Smooth muscle cell (in vitro differentiated cells): Measurements from ENCODE around the gene LMCD1. TPM values are rescaled to one million over a fixed set of nuclear protein-coding genes. Genes with fewer than 3 reads are reported as not detected.

Experiments used
- DNase-seq: peaks from one replicate; lab custom pipeline; 2025; ENCODE audit not compliant: unreplicated experiment; lab: John Stamatoyannopoulos, UW
- H2AFZ ChIP-seq: fragments of 200-600 bp; sonication (generic); 2 replicates; pipeline ENCODE4 v1.6.0; 2016; ENCODE audit warnings: antibody characterized with exemption, low read depth, mild to moderate bottlenecking
- H3F3A ChIP-seq: fragments of 200-600 bp; sonication (generic); 2 replicates; pipeline ENCODE4 v1.6.0; 2017; ENCODE audit warnings: antibody characterized with exemption, low read depth
- H3K27ac ChIP-seq: fragments of 200-600 bp; sonication (generic); 2 replicates; pipeline ENCODE4 v1.5.1; 2016; ENCODE audit warnings: low read depth, mild to moderate bottlenecking
- H3K27me3 ChIP-seq: fragments of 200-600 bp; sonication (generic); 2 replicates; pipeline ENCODE4 v1.6.1; 2016; ENCODE audit warnings: low read depth, mild to moderate bottlenecking
- H3K36me3 ChIP-seq: fragments of 200-600 bp; sonication (generic); 2 replicates; pipeline ENCODE4 v1.5.1; 2016; ENCODE audit warnings: low read depth
- H3K4me1 ChIP-seq: fragments of 200-600 bp; sonication (generic); 2 replicates; pipeline ENCODE4 v1.5.1; 2016; ENCODE audit warnings: low read depth
- H3K4me2 ChIP-seq: fragments of 200-600 bp; sonication (generic); 2 replicates; pipeline ENCODE4 v1.6.0; 2016; ENCODE audit warnings: mild to moderate bottlenecking
- H3K4me3 ChIP-seq: fragments of 200-600 bp; sonication (generic); 2 replicates; pipeline ENCODE4 v1.5.1; 2016; ENCODE audit warnings: mild to moderate bottlenecking
- H3K79me2 ChIP-seq: fragments of 200-600 bp; sonication (generic); 2 replicates; pipeline ENCODE4 v1.6.0; 2016; ENCODE audit warnings: low read depth, mild to moderate bottlenecking
- H3K9ac ChIP-seq: fragments of 200-600 bp; sonication (generic); 2 replicates; pipeline ENCODE4 v1.6.0; 2016; ENCODE audit warnings: low read depth
- H3K9me3 ChIP-seq: fragments of 200-600 bp; sonication (generic); replicated peaks from 2 replicates; pipeline ENCODE4 v1.5.1; 2016; ENCODE audit warnings: low read depth
- H4K20me1 ChIP-seq: fragments of 200-600 bp; sonication (generic); 2 replicates; pipeline ENCODE4 v1.6.0; 2016; ENCODE audit warnings: low read depth
- WGBS: methylation state at CpG from one replicate; pipeline ENCODE4 v1.1.7; 2016; ENCODE audit warnings: low lambda C conversion rate; 5-methylcytosine and 5-hydroxymethylcytosine counted together
- polyA plus RNA-seq: library from polyadenylated mRNA; unstranded; fragments of >200 nt; fragmentation: Nextera tagmentation; extraction: Ambion mirVana; gene quantifications from 2 replicates; pipeline ENCODE4 v1.2.1, GENCODE V29; 2016
- total RNA-seq: library from RNA; depleted of rRNA; stranded (reverse); fragments of >200 nt; gene quantifications from 2 replicates; pipeline ENCODE4 v1.2.3, GENCODE V29; 2014
- TF ChIP-seq, protein P1 (sequence below): fragments of 200-600 bp; sonication (generic); IDR thresholded peaks from 2 replicates; pipeline ENCODE4 v1.5.1; 2017; ENCODE audit warnings: borderline replicate concordance, mild to moderate bottlenecking, antibody characterized with exemption; ENCODE audit not compliant: insufficient read depth, poor library complexity, severe bottlenecking

LMCD1 gene
- total and polyA plus RNA-seq, 2 experiments from 2014 or later, result 187 to 524 TPM

DNA sequence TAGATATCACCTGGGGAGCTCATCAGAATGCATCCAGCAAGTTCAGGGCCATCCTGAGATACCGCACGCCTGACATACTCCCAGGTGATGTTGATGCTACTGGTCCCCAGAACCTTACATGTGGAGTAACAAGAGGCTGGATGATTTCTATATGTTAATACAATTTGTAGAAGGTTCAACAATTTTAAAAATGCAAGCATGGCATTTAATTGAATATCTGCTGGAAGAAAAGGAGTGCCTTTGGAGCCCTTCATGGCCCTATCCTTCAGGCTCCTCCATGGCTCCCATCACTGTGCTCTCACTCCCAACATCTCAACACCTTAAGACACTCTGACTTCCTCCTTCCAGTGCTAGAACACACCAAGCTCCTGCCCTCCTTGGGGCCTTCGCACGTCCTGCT lies 36.6 kb downstream of the LMCD1 start:
- Histone ChIP-seq H3K4me1 (no peaks in the 10 kb centered on the region), H3F3A (peaks cover 59% of the 10 kb centered on the region), H3K27me3 (no peaks in the 10 kb centered on the region), H3K79me2 (peaks cover 26% of the 10 kb centered on the region), H2AFZ (no peak overlapping the region), H3K36me3 (peaks cover 16% of the 10 kb centered on the region), H3K27ac (peak overlapping the region; percentile 97), H4K20me1 (peaks cover 89% of the 10 kb centered on the region), H3K9me3 (no peaks in the 10 kb centered on the region), H3K9ac (no peak overlapping the region), H3K4me2 (peak overlapping the region; percentile 61), H3K4me3 (no peak overlapping the region)
- TF ChIP-seq, protein P1, sequence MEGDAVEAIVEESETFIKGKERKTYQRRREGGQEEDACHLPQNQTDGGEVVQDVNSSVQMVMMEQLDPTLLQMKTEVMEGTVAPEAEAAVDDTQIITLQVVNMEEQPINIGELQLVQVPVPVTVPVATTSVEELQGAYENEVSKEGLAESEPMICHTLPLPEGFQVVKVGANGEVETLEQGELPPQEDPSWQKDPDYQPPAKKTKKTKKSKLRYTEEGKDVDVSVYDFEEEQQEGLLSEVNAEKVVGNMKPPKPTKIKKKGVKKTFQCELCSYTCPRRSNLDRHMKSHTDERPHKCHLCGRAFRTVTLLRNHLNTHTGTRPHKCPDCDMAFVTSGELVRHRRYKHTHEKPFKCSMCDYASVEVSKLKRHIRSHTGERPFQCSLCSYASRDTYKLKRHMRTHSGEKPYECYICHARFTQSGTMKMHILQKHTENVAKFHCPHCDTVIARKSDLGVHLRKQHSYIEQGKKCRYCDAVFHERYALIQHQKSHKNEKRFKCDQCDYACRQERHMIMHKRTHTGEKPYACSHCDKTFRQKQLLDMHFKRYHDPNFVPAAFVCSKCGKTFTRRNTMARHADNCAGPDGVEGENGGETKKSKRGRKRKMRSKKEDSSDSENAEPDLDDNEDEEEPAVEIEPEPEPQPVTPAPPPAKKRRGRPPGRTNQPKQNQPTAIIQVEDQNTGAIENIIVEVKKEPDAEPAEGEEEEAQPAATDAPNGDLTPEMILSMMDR, result no peak
- 91% methylated on average over 4 of the region's 4 CpGs for WGBS
- DNase-seq, result no peak

DNA sequence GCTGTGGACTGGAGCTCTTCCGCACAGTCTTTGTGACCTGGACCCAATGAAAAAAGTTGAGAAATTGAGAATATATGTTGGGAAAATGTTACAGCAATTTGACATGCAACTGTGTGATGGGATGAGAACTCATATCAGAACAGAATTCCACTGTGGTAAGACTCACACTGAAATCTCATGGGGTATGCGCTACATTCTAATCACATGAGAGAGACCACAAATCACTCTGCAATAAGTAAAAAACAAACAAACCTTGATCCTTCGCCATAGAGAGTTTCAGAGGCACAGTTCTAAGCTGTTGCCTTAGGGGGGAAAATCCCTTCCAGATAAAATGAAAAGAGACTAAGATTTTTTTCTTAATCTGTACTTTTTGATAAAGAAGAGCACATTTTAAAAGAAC lies 37.3 kb downstream of the LMCD1 start:
- H3K4me1 ChIP-seq, result no peaks in the 10 kb centered on the region
- no peak for DNase-seq
- WGBS, result 25% methylated on average over 3 of the region's 3 CpGs
- no peaks in the 10 kb centered on the region for H3K27me3 ChIP-seq
- peak overlapping the region; percentile 97 for H3K27ac ChIP-seq
- peaks cover 16% of the 10 kb centered on the region for H3K36me3 ChIP-seq
- no peak overlapping the region for H2AFZ ChIP-seq
- H3K9me3 ChIP-seq, result no peaks in the 10 kb centered on the region
- peak overlapping the region; percentile 88 for H3K9ac ChIP-seq
- peaks cover 89% of the 10 kb centered on the region for H4K20me1 ChIP-seq
- TF ChIP-seq, protein P1, result no peak
- peaks cover 53% of the 10 kb centered on the region for H3F3A ChIP-seq
- peak overlapping the region; percentile 61 for H3K4me2 ChIP-seq
- no peak overlapping the region for H3K4me3 ChIP-seq
- H3K79me2 ChIP-seq, result peaks cover 19% of the 10 kb centered on the region

- no peak for DNase-seq
- no peaks in the 10 kb centered on the region for H3K4me1 ChIP-seq
- TF ChIP-seq, protein P1, result no peak
- 19% methylated on average over 7 of the region's 7 CpGs for WGBS
- H3K27me3 ChIP-seq, result no peaks in the 10 kb centered on the region
- peaks cover 16% of the 10 kb centered on the region for H3K79me2 ChIP-seq
- H3K27ac ChIP-seq, result peak overlapping the region; percentile 97
- peaks cover 16% of the 10 kb centered on the region for H3K36me3 ChIP-seq
- H3F3A ChIP-seq, result peaks cover 52% of the 10 kb centered on the region
- peak overlapping the region; percentile 61 for H3K4me2 ChIP-seq
- H3K9me3 ChIP-seq, result no peaks in the 10 kb centered on the region
- H3K4me3 ChIP-seq, result no peak overlapping the region
- H4K20me1 ChIP-seq, result peaks cover 85% of the 10 kb centered on the region
- H3K9ac ChIP-seq, result peak overlapping the region; percentile 88
- no peak overlapping the region for H2AFZ ChIP-seq
These were observed 37.8 kb downstream of the LMCD1 start for GRCh38 chr3:8539419-8539818.

DNA sequence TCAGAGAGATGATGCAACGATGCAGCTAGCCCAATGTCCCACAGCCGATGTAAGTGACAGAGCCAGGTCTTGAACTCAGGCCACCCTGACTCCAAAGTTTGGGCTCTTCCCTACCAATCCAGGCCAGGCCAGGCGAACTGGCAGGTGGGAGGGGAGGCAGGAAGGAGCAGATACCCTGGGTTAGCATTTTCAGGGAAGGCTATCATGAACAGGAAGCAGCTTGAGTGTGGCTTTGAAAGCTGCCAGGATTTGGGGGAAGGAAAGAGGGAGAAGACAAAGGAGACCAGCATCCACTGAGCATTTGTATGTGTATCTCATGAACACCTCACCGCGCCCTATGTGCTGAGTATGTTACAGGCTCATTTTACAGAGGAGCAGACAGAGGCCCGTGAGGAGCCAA lies 38.8 kb downstream of the LMCD1 start:
- Histone ChIP-seq H3K4me3 (no peak overlapping the region), H3K4me1 (no peaks in the 10 kb centered on the region), H3K9me3 (no peaks in the 10 kb centered on the region), H3F3A (peaks cover 50% of the 10 kb centered on the region), H3K27me3 (no peaks in the 10 kb centered on the region), H2AFZ (no peak overlapping the region), H3K36me3 (peaks cover 17% of the 10 kb centered on the region), H4K20me1 (peaks cover 74% of the 10 kb centered on the region), H3K27ac (peak overlapping the region; percentile 97), H3K4me2 (no peak overlapping the region), H3K9ac (no peak overlapping the region), H3K79me2 (peaks cover 11% of the 10 kb centered on the region)
- TF ChIP-seq, protein P1, result no peak
- no peak for DNase-seq
- WGBS, result 67% methylated on average over 6 of the region's 6 CpGs
